HG02870 (cell line): ENCODE data around the gene CCDC28B.

ENCODE experiments used
- ATAC-seq: cut with Tn5 transposase; IDR thresholded peaks from one replicate; pipeline ENCODE4 v1.9.1; 2021; ENCODE audit warnings: mild to moderate bottlenecking, moderate library complexity; ENCODE audit not compliant: unreplicated experiment

CCDC28B gene

DNA sequence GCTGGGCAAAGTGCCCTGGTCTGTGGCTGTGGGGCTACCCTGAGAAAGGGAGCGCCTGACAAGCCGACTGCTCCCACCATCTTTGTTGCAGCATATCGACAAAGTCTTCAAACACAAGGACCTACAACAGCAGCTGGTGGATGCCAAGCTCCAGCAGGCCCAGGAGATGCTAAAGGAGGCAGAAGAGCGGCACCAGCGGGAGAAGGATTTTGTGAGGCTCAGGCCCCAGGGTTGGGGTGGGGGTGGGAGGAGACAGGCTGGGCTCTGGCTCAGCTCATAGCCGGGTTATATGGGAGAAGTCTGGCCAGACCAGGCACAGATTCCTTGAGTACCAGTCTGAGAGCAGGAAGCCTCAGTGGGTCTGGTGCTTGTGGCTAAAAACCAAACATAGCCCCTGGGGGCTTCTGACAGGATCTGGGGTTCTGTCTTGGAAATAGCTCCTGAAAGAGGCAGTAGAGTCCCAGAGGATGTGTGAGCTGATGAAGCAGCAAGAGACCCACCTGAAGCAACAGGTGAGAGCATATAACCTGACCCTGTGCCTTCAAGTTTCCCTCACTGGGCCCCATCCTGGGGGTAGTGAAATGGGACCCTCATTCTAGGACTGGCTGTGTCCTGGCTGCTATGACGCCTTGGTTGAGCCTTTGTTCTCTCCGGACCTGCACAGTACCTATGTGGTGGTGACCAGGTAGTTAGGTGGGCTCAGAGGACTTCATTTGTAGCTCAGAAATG, 8.0 kb upstream of the CCDC28B start:
- no peak for ATAC-seq

- ATAC-seq = no peak
Observed at GRCh38 chr1:32194984-32195383, 5.4 kb upstream of the CCDC28B start.

- no peak for ATAC-seq
Observed at GRCh38 chr1:32195531-32195930, 4.9 kb upstream of the CCDC28B start.

DNA sequence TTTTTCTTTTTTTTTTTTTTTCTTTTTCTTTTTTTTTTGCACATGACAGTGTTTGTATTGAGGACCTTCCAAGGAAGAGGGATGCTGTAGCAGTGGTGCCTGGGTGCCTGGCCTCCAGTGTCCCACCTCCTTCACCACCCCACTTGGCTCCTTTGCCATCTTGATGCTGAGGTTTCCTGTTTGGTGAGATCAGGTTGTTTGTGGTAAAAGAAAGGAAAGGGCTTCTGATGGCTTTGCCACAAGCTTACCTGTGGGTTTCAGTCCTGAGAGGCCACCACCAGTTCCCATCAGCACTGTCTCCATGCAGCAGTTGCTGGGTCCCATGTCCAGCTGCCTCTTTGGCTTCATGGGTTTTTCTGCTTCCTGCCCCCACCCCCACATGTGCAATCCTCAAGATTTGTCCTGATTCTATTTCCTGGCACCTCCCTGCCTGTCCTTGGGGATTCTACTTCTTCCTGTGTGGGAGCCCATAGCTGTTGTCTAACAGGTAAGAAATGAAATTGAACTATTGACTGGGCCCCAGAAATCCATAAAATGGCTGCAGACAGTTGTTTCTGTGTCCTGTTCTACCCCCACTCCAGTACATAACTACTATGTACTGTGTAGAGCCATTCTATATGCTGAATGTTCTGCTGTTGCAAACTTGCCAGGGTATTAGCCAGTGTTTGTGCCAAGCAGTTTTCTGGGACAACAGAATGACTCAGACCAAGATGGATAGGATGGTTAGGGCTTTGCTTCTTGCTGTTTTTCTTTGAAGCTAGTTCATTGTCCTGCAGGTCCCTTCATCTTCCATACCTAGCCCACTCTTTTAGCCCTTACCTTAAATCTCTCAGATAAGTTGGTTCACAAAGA, 4.2 kb upstream of the CCDC28B start:
- ATAC-seq = no peak

DNA sequence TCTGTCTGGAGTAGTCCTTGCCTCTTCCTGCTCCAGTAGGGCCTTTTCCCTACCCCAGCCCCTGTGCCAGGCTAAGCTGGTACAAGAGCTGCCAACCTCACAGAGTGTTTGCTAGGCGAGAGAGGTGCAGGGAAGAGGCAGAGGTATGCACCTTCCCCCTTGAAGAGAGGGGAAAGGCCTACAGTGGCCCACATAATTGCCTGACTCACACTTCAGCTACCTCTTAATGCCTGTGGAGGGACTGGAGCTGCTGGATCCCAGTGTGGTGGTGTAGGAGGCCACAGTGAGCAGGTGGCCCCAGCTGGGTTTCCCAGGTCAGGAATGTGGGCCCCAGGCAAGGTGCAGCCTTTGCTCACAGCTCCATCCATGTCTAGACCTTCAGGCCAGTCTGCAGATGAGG, 3.3 kb upstream of the CCDC28B start:
- ATAC-seq = no peak

GRCh38 chr1:32197837-32198236, 2.6 kb upstream of the CCDC28B start:
- ATAC-seq = no peak

DNA sequence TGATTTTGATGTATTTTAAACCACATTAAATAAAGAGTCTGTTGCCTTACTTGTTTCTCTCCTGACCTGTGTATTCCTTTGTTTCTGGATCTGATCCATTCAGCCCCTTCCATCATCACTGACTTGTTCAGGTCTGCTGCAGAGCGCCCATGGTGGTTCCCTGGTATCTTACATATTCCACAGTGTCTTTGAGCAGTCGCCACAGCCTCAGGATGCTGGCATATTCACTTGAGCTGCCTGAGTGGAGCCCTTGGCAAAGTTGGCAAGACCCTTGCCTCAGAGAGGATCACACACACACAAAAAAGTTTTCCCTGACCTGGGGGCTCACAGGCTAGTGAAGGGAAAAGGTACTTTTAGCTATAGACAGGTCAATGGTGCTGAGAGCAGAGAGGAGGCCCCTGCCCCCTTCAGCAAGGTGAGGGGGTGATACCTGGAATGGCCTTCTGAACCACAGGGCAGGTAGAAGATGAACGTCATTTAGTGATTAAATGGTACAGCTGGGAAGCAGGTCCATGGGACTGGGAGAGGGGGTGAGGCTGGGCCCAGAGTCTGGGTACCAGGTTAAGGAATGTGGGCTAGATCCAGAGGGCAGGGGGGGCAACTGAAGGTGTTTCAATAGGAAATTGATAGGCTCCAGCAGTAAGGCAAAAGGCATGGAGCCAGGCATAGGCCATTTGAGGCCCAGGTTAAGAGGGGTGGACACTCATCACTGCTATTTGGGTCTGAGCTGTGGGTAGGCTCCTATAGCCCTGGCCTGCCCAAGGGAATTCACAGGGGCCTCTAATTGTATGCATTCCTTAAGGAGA, 2.0 kb upstream of the CCDC28B start:
- ATAC-seq = no peak

- no peak for ATAC-seq
Observed at GRCh38 chr1:32199043-32199716, 1.2 kb upstream of the CCDC28B start.

- no peak for ATAC-seq
Observed at GRCh38 chr1:32199717-32200072, 700 bp upstream of the CCDC28B start.

DNA sequence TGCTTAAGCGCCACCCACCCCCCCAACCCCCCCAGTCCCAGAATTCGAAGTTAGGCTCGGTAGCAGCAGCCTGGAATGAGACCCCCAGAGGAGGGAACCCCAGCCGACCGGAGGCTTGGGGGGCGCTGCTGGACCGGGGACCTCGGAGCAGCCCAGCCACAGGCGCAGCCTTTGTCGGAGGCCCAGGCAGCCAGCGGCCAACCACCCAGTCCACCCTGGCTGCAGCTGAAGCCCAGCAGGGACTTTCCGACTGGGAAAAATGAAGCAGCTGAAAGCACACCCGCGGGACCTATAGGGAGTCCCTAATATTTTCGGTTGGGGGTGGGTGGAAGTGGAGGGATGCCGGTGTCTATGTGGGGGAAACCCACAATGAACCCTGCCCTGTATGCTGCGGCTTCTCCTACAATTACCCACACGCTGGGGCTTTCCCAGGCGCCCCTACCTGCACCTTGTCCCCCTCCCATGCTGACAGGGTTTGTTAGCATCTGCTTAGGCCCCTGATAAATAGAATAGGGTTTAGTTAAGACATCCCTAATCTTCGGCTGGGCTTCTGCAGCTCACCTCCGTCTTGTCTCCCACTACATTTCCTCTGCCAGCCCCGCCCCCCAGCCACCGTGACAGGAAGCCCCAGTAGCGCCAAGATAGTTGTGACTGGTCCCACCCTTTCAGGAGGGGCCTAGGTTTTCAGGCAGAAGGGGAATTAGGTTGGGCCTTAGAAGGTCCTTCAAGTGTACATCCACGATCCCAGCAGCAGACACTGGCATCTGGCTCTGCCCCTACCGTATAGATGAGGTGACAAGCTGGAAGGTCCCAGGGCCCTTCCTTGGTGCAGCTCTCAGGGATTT, 838 bp downstream of the CCDC28B start:
- ATAC-seq = no peak

DNA sequence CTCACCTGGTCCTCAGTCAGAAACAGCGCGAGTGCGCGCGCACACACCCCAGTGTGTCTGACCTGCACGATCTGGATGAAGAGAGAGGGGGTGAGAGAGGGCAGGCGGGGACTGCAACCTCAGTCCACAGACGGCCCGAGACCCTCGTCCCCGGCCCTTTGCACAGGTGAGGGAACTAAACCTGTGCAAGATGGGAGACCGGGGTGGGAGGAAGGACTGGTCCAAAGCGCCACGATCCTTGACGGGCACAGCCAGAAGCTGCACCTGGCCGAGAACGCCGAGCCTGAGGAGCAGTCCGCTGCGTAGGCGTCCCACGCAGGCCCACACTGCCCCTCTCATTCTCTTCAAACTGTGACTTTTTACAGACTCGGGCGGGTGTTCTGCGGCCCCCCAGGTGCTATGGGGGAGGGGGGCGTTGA, 4.6 kb downstream of the CCDC28B start:
- ATAC-seq = no peak

GRCh38 chr1:32205401-32206370, 5.3 kb downstream of the CCDC28B start, which contains the start of gene IQCC:
IQCC (plus strand) TSS chr1:32205671; CDS start chr1:32205682, 11 bp downstream.
- no peak for ATAC-seq

DNA sequence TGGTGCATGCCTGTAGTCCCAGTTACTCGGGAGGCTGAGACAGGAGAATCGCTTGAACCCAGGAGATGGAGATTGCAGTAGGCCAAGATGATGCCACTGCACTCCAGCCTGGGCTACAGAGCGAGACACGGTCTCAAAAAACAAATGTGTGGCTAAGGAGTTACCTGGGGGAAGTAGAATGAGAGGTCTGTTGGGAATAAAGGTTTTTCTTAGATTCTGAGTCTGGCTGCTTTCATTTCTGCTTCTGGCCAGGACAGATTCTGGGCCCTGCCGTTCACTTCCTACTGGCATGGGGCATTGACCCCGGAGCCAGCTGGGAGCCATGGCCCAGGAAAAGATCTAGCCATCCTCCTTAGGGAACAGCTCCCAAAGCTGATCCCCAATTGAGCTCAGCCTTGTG, 8.1 kb downstream of the CCDC28B start:
- ATAC-seq = no peak

- ATAC-seq = no peak
Observed at GRCh38 chr1:32208891-32209328, 8.5 kb downstream of the CCDC28B start, which contains the start of gene DCDC2B. DCDC2B (plus strand) TSS chr1:32209089; CDS start chr1:32209094, 5 bp downstream.

DNA sequence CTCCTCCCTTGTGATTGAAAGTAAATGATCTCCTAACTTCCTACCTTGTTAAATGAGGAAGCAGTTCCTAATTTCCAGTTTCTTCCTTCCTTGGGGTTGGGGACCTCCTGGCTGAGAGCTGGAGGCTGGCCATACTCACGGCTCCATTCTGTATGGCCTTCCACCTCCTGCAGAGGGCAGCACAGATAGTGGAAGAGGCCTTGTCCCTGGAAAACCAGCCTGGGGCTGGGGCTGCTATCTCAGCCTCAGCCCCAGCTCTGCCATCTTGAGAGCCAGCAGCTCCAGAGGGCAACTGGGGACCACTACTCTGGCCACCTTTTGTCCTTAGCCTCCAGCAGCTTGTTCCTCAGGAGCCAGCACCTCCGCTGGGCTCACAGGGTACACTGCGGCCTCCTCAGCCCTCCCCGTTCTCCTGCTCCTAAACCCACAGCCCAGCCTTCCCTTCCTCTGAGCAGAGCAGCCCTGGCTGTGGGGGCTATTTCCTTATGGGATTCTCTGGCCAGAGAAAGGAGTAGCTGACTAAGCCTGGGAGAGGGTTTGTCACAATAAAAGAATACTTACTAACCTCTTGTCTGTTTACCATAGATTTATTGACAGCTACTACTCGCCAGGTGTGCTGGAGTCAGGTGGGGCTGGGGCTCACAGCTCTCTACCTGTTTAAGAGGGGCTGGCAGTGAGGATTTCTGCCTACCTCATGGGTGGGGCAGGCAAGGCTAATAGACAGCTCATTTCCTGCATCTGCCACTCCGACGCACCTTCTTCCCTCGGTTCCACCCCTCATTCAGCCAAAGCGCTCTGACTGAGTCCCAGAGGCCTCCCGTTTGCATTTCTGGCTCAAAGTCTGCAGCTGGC, 15.5 kb downstream of the CCDC28B start:
- no peak for ATAC-seq

DNA sequence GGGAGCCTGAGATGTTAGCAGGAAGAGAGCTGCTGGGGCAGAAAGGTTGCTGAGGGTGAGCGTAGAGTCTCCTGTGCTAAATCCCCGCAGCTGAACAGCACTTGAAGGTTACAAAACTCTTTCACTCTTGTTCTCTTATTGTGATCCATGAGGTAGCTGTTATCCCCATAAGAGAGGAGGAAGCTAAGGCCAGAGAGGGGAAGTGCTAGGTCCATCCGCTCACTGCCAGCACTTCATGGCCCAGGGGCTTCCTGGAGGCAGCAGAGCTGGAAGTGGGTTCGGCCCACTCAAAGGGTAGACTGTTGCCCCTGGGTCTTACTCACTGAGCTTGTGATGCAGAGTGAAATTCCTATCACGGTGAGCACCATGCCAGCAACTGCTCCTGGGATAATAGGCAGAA, 16.2 kb downstream of the CCDC28B start:
- ATAC-seq = no peak

GRCh38 chr1:32219022-32219421, 18.6 kb downstream of the CCDC28B start:
- ATAC-seq = no peak
